Putamen (tissue), 1 donor: ENCODE measurements around the gene RBM24.

Experiments
- DNase-seq: peaks from one replicate; pipeline ENCODE4 v3.0.0-alpha.2; 2016; ENCODE audit warnings: low spot score

RBM24 gene

GRCh38 chr6:17281100-17281496 is at the start of gene RBM24:
Gene RBM24 (plus strand): TSS chr6:17281361. CDS start chr6:17281582, 221 bp downstream.
- DNase-seq, result no peak

GRCh38 chr6:17233531-17233930 is 47.6 kb upstream of the RBM24 start:
- DNase-seq, result no peak

- no peak for DNase-seq
Measured at GRCh38 chr6:17237246-17237645, 43.9 kb upstream of the RBM24 start.

GRCh38 chr6:17239260-17239659 is 41.9 kb upstream of the RBM24 start:
- no peak for DNase-seq

- no peak for DNase-seq
Measured at GRCh38 chr6:17240803-17241500, 40.2 kb upstream of the RBM24 start.

- no peak for DNase-seq
Measured at GRCh38 chr6:17242087-17242486, 39.1 kb upstream of the RBM24 start.

GRCh38 chr6:17250237-17250636 is 30.9 kb upstream of the RBM24 start:
- no peak for DNase-seq

GRCh38 chr6:17251953-17252352 is 29.2 kb upstream of the RBM24 start:
- DNase-seq, result no peak

GRCh38 chr6:17258749-17259148 is 22.4 kb upstream of the RBM24 start:
- DNase-seq, result no peak

- DNase-seq, result no peak
Measured at GRCh38 chr6:17265570-17265969, 15.6 kb upstream of the RBM24 start.

- no peak for DNase-seq
Measured at GRCh38 chr6:17267566-17267965, 13.6 kb upstream of the RBM24 start.

- DNase-seq, result no peak
Measured at GRCh38 chr6:17268114-17268513, 13.0 kb upstream of the RBM24 start.

- no peak for DNase-seq
Measured at GRCh38 chr6:17269840-17270239, 11.3 kb upstream of the RBM24 start.

GRCh38 chr6:17271628-17272027 is 9.5 kb upstream of the RBM24 start:
- no peak for DNase-seq

- no peak for DNase-seq
Measured at GRCh38 chr6:17276766-17277165, 4.4 kb upstream of the RBM24 start.

- DNase-seq, result no peak
Measured at GRCh38 chr6:17277256-17277655, 3.9 kb upstream of the RBM24 start.

- DNase-seq, result no peak
Measured at GRCh38 chr6:17278289-17279063, 2.7 kb upstream of the RBM24 start.

GRCh38 chr6:17280138-17280537 is 1.0 kb upstream of the RBM24 start:
- no peak for DNase-seq

- DNase-seq, result no peak
Measured at GRCh38 chr6:17280552-17281090, 540 bp upstream of the RBM24 start.

- DNase-seq, result no peak
Measured at GRCh38 chr6:17281497-17282481, 628 bp downstream of the RBM24 start.

- no peak for DNase-seq
Measured at GRCh38 chr6:17283074-17283473, 1.9 kb downstream of the RBM24 start.

GRCh38 chr6:17289630-17290061 is 8.5 kb downstream of the RBM24 start:
- DNase-seq, result no peak
